Astrocyte of the spinal cord (primary cell): ENCODE measurements around the gene DPF1.
"Not testable (repeated sequence)": the region's sequence is repeated elsewhere in the genome, so short reads cannot be mapped to it uniquely, and the experiment has no call there.

Source experiments
- DNase-seq: peaks from one replicate; pipeline ENCODE4 v3.0.0; 2011; ENCODE audit warnings: low read depth, low spot score
- H3K4me3 ChIP-seq: 2 replicates; pipeline ENCODE4 v1.5.1; 2011; ENCODE audit warnings: low read depth, mild to moderate bottlenecking, low read length, moderate library complexity
- in situ Hi-C: cut with HindIII; loops from 2 replicates; pipeline ENCODE4 v1.10.0; 2017; ENCODE audit warnings: low sequenced_read_pairs
- TF ChIP-seq, protein P1 (sequence below): IDR thresholded peaks from 2 replicates; pipeline ENCODE4 v1.5.1; 2012; ENCODE audit warnings: low read depth, mild to moderate bottlenecking, low read length, inconsistent platforms

DPF1 gene

DNA sequence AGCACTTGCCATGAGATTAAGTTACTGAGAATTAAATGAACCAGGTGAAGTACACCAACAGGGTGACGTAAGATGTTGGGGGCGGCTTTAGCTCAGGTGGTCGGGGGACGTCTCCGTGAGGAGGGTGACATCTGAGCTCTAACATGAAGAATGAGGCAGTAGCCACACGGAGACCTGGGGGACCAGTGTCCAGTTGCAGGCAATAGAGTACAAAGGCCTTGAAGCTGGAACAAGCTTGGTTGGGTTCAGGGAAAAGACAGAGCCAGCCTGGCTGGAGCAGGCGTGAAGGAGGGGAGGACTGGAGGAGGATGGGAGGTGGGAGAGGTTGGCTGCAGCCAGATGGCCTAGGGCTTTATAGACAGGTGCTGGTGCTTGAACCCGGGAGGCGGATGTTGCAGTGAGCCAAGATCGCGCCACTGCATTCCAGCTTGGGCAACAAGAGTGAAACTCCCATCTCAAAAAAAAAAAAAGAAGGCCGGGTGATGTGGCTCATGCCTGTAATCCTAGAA lies 42.0 kb upstream of the DPF1 start:
- in situ Hi-C loops = loop anchor here (25.0 kb wide), 1 partner anchor 129 kb away; no protein-coding TSS in a partner anchor
- DNase-seq = no peak
- H3K4me3 ChIP-seq = no peak overlapping the region
- TF ChIP-seq, protein P1, sequence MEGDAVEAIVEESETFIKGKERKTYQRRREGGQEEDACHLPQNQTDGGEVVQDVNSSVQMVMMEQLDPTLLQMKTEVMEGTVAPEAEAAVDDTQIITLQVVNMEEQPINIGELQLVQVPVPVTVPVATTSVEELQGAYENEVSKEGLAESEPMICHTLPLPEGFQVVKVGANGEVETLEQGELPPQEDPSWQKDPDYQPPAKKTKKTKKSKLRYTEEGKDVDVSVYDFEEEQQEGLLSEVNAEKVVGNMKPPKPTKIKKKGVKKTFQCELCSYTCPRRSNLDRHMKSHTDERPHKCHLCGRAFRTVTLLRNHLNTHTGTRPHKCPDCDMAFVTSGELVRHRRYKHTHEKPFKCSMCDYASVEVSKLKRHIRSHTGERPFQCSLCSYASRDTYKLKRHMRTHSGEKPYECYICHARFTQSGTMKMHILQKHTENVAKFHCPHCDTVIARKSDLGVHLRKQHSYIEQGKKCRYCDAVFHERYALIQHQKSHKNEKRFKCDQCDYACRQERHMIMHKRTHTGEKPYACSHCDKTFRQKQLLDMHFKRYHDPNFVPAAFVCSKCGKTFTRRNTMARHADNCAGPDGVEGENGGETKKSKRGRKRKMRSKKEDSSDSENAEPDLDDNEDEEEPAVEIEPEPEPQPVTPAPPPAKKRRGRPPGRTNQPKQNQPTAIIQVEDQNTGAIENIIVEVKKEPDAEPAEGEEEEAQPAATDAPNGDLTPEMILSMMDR = no peak

DNA sequence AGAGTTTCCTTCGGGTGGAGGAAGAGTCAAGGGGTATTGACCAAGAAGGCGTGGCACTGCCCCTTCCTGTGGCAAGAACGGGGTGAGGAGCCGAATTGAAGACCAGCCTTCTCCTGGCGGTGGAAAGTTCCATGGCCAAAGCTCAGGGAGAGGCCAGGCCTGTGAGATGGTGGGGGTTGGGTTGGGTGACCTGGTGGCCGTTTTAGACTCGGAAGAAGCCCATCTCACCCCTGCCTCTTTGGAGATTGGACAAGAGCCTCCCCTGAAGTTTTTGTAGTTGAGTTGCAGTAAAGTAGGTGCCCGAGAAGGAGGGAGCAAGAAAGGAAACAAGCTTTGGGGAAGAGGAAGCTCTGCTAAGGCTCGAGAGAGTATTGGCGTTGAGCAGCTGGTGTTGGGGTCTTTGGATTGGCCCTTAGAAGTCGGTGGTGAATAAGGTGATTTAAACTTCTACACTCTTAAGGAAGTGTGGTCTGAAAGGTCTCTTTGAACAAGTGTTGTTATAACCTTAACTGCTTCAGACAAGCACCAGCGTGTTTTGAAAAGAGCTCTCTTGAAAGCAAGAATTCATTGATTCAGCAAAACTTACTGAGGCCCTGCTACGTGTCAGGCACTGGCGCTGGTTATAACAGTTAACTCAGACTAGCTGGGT lies 41.3 kb upstream of the DPF1 start:
- no peak overlapping the region for H3K4me3 ChIP-seq
- TF ChIP-seq, protein P1 = no peak
- in situ Hi-C loops = loop anchor here (25.0 kb wide), 1 partner anchor 128 kb away; no protein-coding TSS in a partner anchor
- no peak for DNase-seq

DNA sequence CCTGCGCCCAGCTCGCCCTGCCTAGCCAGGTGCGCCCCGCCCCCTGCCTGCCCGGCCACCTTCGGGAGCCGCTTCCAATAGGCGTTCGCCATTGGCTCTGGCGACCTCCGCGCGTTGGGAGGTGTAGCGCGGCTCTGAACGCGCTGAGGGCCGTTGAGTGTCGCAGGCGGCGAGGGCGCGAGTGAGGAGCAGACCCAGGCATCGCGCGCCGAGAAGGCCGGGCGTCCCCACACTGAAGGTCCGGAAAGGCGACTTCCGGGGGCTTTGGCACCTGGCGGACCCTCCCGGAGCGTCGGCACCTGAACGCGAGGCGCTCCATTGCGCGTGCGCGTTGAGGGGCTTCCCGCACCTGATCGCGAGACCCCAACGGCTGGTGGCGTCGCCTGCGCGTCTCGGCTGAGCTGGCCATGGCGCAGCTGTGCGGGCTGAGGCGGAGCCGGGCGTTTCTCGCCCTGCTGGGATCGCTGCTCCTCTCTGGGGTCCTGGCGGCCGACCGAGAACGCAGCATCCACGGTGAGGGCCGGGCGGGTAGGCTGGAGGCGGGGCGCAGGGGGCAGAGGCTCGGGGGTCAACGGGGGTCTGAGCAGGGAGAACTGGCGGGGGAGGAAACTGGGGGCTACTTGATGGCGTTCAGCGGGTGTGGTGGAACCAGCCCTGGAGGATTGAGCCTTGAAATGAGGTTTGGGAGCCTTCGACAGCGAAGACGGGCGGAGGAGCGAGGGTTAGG lies 40.6 kb upstream of the DPF1 start, which contains the start of gene SPINT2:
TSS of gene SPINT2 (plus strand) at position 88 of the 727 bp plus-strand sequence. CDS start at position 408, 320 bp downstream.
- TF ChIP-seq, protein P1 = no peak
- no peak for DNase-seq
- peak within 1 kb of the TSS; percentile 38 for H3K4me3 ChIP-seq

DNA sequence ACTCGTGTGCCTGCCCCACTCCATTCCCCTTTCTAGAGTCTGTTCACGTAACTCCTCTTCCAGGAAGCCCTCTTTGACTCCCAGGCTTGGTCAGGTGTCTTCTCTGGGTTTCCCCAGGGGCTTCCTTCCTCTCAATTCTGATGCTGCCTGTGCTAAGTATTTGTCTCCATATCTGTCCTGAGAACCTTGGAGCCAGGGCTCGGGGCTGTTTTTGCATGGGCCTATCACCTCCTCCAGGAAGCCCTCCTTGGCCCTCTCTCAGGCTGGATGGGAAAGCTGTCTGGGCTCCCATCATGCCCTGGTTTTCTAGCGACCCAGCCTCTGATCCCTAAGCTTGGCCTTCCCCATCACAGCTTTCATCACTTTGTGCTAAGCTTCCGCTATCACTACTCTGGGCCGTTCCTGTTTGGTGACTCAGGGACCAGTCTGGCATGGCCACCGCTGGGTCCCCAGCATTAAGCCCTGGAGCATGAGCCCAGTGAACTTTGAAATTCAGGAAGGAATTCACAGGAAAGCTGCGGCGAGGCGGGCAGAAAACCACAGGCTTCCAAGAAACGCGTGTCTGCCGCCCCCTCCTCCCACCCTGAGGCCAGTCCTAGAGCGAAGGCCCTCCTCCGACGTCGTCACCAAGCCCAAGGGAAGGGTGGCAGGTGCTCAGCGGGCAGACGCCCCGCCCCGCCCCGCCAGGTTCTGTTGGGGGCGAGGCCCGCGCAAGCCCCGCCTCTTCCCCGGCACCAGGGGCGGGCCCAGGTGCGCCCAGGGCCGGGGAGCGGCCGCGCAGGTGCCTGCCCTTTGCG lies 39.9 kb upstream of the DPF1 start:
- TF ChIP-seq, protein P1 = no peak
- in situ Hi-C loops = loop anchor here (25.0 kb wide), 1 partner anchor 127 kb away; no protein-coding TSS in a partner anchor
- peak overlapping the region; percentile 38 for H3K4me3 ChIP-seq
- DNase-seq = peak; percentile 41

More for the DNA sequence above, 40.6 kb upstream of the DPF1 start, which contains the start of gene SPINT2:
- in situ Hi-C loops = loop anchor here (25.0 kb wide), 1 partner anchor 127 kb away; no protein-coding TSS in a partner anchor

DNA sequence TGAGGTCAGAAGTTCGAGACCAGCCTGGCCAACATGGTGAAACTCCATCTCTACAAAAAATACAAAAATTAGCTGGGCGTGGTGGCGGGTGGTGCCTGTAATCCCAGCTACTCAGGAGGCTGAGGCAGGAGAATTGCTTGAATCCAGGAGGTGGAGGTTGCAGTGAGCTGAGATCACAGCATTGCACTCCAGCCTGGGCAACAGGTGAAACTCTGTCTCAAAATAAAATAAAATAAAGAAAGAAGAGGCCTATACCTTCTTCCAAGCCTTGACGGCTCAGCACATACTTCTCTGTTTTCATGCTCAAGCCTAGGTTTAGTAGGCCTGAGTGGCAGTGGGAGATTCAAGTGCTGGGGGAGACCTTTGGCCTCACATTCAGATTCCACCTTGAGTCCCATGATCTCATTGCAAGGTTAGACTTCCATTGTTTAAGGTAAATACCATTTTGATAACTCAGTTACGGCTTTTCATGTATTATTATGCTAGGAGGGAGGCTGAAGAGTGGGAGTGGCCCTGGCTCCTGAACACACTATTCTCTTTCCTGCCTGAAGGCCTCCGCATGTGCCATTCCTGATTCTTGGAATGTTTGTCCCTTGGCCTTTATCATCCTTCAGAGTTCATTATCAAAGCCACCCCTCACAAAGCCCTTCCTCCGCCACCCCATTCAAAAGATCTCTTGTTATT lies 38.7 kb upstream of the DPF1 start:
- no peak for DNase-seq
- H3K4me3 ChIP-seq = no peak overlapping the region
- in situ Hi-C loops = loop anchor here (25.0 kb wide), 1 partner anchor 125 kb away; no protein-coding TSS in a partner anchor
- TF ChIP-seq, protein P1 = no peak

DNA sequence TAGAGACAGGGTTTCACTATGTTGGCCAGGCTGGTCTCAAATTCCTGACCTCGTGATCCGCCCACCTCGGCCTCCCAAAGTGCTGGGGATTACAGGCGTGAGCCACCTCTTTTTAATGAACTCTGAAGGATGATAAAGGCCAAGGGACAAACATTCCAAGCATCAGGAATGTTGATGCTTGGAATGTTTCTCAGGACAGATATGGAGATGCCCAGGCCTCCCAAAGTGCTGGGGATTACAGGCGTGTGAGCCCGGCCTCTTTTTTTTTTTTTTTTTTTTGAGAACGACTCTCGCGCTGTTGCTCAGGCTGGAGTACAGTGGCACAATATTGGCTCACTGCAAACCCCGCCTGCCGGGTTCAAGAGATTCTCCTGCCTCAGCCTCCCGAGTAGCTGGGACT lies 37.9 kb upstream of the DPF1 start:
- in situ Hi-C loops = loop anchor here (25.0 kb wide), 1 partner anchor 125 kb away; no protein-coding TSS in a partner anchor
- DNase-seq, H3K4me3 ChIP-seq: not testable (repeated sequence)
